SHP77 (cell line): ENCODE data around the gene PATL1.
"Not testable (repeated sequence)": the region's sequence is repeated elsewhere in the genome, so short reads cannot be mapped to it uniquely, and the experiment has no call there.

Experiments used
- DNase-seq, 2 experiments: peaks; one replicate each; lab custom pipeline; 2025; lab: John Stamatoyannopoulos, UW

PATL1 gene, protein sequence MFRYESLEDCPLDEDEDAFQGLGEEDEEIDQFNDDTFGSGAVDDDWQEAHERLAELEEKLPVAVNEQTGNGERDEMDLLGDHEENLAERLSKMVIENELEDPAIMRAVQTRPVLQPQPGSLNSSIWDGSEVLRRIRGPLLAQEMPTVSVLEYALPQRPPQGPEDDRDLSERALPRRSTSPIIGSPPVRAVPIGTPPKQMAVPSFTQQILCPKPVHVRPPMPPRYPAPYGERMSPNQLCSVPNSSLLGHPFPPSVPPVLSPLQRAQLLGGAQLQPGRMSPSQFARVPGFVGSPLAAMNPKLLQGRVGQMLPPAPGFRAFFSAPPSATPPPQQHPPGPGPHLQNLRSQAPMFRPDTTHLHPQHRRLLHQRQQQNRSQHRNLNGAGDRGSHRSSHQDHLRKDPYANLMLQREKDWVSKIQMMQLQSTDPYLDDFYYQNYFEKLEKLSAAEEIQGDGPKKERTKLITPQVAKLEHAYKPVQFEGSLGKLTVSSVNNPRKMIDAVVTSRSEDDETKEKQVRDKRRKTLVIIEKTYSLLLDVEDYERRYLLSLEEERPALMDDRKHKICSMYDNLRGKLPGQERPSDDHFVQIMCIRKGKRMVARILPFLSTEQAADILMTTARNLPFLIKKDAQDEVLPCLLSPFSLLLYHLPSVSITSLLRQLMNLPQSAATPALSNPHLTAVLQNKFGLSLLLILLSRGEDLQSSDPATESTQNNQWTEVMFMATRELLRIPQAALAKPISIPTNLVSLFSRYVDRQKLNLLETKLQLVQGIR

DNA sequence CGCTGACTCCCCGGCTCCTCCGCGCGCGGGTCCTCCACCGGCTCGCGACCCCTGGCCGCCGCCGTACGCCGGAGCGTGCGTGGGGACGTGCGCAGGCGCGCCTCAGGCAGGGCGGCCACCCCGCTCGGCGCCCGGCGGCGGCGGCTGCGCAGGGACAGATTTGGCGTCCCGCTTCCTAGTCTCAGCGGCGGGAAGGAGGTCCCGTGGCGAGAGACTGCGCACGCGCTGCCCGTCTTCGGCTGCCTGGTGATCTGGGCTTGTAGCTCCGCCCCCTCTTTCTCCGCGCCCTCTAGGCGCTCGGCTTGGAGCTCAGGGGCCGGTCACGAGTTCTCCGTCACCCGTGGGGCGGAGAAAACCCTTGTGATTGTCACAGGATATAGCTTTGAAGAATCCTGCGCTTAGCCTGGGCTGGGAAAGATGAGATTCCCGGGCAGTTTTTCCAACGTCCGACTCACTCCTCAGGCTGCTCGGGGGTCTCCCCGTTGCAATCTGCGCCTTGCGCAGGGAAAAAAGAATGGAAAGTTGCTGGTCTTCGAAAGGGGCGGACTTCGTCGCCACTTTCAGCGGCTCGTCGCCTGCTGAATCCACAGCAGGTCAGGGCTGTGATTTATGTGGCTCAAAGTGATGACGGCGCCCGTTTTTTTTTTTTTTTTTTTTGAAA is at the start of gene PATL1:
PATL1 (minus strand) TSS at position 88 of the 661 bp plus-strand sequence. CDS start 142 bp downstream, outside the sequence.
- DNase-seq, result peak; percentile 78 to 87

- no peak for DNase-seq
These were observed 47.2 kb upstream of the PATL1 start for GRCh38 chr11:59716051-59716450.

DNA sequence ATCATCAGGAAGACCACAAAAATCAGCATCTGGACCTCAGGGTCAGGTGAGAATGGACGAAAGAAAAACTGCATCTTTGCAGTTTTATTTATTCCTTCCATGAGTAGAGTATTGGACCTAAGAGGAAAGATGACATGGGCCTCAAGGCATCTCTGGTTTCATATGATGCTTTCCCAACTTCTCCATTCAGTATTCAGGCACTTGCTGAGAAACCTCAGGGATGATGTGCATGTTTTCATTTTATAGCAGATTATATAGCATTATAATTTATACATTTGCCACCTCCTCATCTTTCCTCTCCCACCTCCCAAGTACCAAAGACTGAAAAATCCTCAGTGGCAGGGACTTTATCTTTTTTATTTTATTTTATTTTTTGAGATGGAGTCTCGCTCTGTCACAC is 44.9 kb upstream of the PATL1 start, which contains the start of gene OR10V1:
OR10V1 (minus strand) TSS at position 101 of the 400 bp plus-strand sequence; CDS start at position 101, 0 bp downstream.
- DNase-seq, result no peak

GRCh38 chr11:59710136-59710847 is 41.5 kb upstream of the PATL1 start:
- DNase-seq, result no peak

- DNase-seq, result no peak
These were observed 39.7 kb upstream of the PATL1 start for GRCh38 chr11:59708537-59708936.

- no peak for DNase-seq
These were observed 38.5 kb upstream of the PATL1 start for GRCh38 chr11:59707371-59707770.

DNA sequence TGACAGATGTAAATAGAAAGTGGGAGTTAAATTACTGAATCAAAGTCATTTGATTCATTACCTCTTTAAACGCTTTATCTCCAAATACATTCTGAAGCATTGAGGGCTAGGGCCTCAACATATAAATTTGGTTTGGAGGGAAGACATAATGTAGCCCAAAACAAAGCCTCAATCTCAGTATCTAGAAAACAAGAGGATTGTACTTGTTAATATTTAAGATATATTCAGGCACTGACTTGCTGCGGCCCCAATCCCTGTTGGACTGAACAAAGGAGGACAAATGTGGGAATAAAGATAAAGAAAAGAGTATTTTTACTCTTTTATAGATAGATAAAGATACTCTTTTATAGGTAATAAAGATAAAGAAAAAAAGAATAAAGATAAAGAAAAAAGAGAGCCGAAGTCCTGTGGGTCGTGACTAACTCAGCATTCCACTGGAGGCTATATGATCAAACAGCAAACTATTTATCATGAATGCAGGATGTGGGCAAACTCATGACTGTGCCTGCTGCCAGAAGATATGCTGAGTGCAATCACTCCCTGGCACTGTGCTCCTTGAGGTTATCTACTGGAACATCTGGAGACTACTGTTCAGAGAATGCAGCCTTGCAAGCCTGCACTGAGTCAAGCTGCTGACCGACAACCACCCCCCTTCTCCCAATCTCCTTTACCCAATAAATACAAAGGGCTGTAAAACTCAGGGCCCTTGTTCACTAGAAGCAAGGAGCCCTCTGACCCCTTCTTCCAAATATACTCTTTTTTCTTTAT is 37.9 kb upstream of the PATL1 start:
- DNase-seq, result no peak

GRCh38 chr11:59705294-59705693 is 36.5 kb upstream of the PATL1 start:
- DNase-seq, result no peak

DNA sequence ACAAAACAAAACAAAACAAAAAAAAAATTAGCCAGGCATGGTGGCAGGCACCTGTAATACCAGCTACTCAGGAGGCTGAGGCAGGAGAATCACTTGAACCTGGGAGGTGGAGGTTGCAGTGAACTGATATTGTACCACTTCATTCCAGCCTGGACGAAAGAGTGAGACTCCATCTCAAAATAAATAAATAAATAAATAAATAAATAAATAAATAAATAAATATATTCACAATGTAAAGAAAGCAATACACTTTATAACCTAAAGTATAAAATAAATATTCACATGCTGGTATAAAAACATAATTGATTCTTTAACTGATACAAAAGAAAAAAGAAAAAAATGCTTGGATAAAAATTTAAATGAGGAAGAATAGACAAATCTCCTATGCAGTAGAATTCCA is 34.7 kb upstream of the PATL1 start:
- DNase-seq, result not testable (repeated sequence)

- not testable (repeated sequence) for DNase-seq
These were observed 31.3 kb upstream of the PATL1 start for GRCh38 chr11:59700157-59700556.

DNA sequence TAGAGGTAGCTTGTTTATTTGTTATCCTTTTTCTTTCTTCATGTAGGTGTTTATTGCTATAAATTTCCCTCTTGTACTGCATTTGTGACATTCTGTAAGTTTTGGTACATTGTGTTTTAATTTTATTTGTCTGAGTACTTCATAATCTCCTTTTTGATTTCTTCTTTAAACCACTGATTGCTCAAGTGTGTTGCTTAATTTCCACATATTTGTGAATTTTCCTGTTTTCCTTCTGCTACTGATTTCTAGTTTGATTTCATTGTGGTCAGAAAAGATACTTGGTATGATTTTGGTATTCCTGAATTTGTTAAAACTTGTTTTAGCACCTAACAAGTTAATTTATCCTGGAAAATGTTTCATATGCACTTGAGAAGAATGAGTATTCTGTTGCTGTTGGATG is 29.7 kb upstream of the PATL1 start:
- DNase-seq, result no peak

DNA sequence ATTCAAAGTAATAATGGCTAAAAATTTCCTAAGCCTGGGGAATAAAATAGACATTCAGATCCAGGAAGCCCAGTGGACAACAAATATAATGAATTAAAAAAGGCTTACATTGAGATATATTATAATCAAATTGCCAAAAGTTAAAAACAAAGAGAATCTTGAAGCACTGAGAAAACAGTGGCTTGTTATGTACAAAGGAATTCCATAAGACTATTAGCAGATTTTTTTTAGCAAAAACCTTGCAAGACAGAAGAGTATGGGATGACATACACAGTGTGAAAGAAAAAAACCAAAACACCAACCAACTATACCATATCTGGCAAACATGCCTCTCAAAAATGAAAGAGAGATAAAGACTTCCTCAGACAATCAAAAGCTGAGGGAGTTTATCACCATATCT is 24.1 kb upstream of the PATL1 start:
- no peak for DNase-seq

DNA sequence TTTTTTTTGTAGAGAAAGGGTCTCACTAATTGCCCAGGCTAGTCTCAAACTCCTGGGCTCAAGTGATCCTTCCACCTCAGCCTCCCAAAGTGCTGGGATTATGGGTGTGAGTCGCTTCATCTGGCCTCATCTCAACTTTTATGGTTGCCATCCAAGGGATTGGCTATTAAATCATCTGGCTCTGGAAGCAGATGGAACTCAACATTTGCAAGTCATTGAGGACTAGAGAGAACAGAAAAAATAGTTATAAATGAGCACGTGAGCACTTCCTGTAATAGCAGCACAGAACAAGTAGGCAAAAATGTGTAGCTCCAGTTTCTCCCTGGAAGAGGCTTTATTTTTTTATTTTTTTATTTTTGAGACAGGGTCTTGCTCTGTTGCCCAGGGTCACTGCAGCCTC is 22.3 kb upstream of the PATL1 start:
- no peak for DNase-seq

DNA sequence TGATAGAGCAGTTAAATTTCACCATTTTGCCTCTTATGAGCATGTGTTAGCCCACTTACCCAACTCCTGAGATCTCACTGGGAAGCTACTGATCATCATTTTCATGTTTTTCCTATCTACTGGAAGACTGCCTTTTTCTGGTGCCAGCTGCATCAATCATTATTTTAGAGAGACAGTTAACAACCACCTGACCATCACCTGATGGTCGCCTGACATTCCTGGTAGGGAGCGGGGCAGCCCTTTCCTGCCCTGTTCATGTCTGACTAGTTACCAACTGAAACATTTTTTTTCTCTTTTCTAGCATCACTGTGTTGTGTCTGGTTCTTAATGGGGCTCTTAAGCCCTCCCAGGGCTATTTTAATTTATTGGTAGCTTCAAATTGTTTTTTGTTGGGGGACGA is 20.2 kb upstream of the PATL1 start:
- no peak for DNase-seq

DNA sequence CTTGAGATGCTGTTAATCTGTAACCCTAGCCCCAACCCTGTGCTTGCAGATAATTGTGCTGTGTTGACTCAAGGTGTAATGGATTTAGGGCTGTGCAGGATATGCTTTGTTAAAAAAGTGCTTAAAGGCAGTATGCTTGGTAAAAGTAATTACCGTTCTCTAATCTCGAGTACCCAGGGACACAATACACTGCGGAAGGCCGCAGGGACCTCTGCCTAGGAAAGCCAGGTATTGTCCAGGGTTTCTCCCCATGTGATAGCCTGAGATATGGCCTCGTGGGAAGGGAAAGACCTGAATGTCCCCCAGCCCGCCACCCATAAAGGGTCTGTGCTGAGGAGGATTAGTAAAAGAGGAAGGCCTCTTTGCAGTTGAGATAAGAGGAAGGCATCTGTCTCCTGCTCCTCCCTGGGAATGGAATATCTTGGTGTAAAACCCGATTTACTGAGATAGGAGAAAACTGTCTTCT is 12.5 kb upstream of the PATL1 start:
- DNase-seq, result not testable (repeated sequence)

GRCh38 chr11:59680287-59681154 is 11.7 kb upstream of the PATL1 start:
- DNase-seq, result peak; percentile 5 to 39

- DNase-seq, result no peak
These were observed 10.5 kb upstream of the PATL1 start for GRCh38 chr11:59679347-59679746.

GRCh38 chr11:59678813-59679165 is 10.0 kb upstream of the PATL1 start:
- no peak for DNase-seq

- DNase-seq, result no peak
These were observed 9.4 kb upstream of the PATL1 start for GRCh38 chr11:59678118-59678812.
